Measurements from ENCODE around the gene GBE1. TPM values are rescaled to one million over a fixed set of nuclear protein-coding genes. Genes with fewer than 3 reads are reported as not detected.

GBE1 gene
- total RNA-seq, 2 donors from 2014 or later: 9.6 to 15.8 TPM

- Histone ChIP-seq H3K9me3 (no peaks in the 10 kb centered on the region), H3K4me1 (peaks cover 10% of the 10 kb centered on the region), H3K4me3 (no peak overlapping the region), H3K36me3 (replicated peaks in 1 of 2; ENCODE audit: insufficient read depth in 1 of 2, low read depth in 2 of 2) (no peaks in the 10 kb centered on the region), H3K27ac (no peak overlapping the region), H3K27me3 (no peaks in the 10 kb centered on the region)
- no peak for DNase-seq
- intact Hi-C loops (cut with DNase I): no loop called here
- WGBS, 2 donors: 78 to 100% methylated on average over 1 of the region's 1 CpG
- ATAC-seq: no peak
- TF ChIP-seq POLR2A (IDR thresholded peaks at IDR 0.05) (no peak), CTCF (IDR thresholded peaks at IDR 0.05) (no peak)
These were observed 43.1 kb downstream of the GBE1 start for GRCh38 chr3:81718311-81718710.

GRCh38 chr3:81716870-81717509, 44.5 kb downstream of the GBE1 start:
- Histone ChIP-seq H3K27me3 (no peaks in the 10 kb centered on the region), H3K4me3 (no peak overlapping the region), H3K9me3 (no peaks in the 10 kb centered on the region), H3K36me3 (replicated peaks in 1 of 2; ENCODE audit: insufficient read depth in 1 of 2, low read depth in 2 of 2) (no peaks in the 10 kb centered on the region), H3K27ac (peak overlapping the region; percentile 56 to 84 (median 82)), H3K4me1 (peaks cover 10% of the 10 kb centered on the region)
- intact Hi-C loops (cut with DNase I): no loop called here
- peak in 3 of 7 experiments; percentile 16 to 23 (median 23) for TF ChIP-seq CTCF (IDR thresholded peaks at IDR 0.05)
- TF ChIP-seq POLR2A (IDR thresholded peaks at IDR 0.05): peak in 2 of 3 donors; percentile 53
- peak; percentile 75 to 92 (median 79) for DNase-seq
- 13 to 15% methylated on average over 3 of the region's 3 CpGs for WGBS, 2 donors
- peak; percentile 98 for ATAC-seq

GRCh38 chr3:81713031-81713430, 48.4 kb downstream of the GBE1 start:
- WGBS, 2 donors: 88 to 90% methylated on average over 4 of the region's 4 CpGs
- peaks cover 10% of the 10 kb centered on the region for H3K4me1 ChIP-seq
- intact Hi-C loops (cut with DNase I): no loop called here
- H3K27ac ChIP-seq: no peak overlapping the region
- no peak overlapping the region for H3K4me3 ChIP-seq
- DNase-seq: no peak
- no peaks in the 10 kb centered on the region for H3K36me3 ChIP-seq (replicated peaks in 1 of 2; ENCODE audit: insufficient read depth in 1 of 2, low read depth in 2 of 2)
- H3K27me3 ChIP-seq: no peaks in the 10 kb centered on the region
- no peak for ATAC-seq
- TF ChIP-seq POLR2A (IDR thresholded peaks at IDR 0.05) (no peak), CTCF (IDR thresholded peaks at IDR 0.05) (no peak)
- no peaks in the 10 kb centered on the region for H3K9me3 ChIP-seq

GRCh38 chr3:81709606-81710005, 51.8 kb downstream of the GBE1 start:
- intact Hi-C loops (cut with DNase I): no loop called here
- no peak for ATAC-seq
- Histone ChIP-seq H3K27me3 (no peaks in the 10 kb centered on the region), H3K4me3 (no peak overlapping the region), H3K9me3 (no peaks in the 10 kb centered on the region), H3K36me3 (replicated peaks in 1 of 2; ENCODE audit: insufficient read depth in 1 of 2, low read depth in 2 of 2) (no peaks in the 10 kb centered on the region), H3K27ac (no peak overlapping the region), H3K4me1 (no peaks in the 10 kb centered on the region)
- no peak for DNase-seq
- 30 to 36% methylated on average over 2 of the region's 2 CpGs for WGBS, 2 donors
- TF ChIP-seq CTCF (IDR thresholded peaks at IDR 0.05) (no peak), POLR2A (IDR thresholded peaks at IDR 0.05) (no peak)

- intact Hi-C loops (cut with DNase I): no loop called here
- Histone ChIP-seq H3K9me3 (no peaks in the 10 kb centered on the region), H3K36me3 (replicated peaks in 1 of 2; ENCODE audit: insufficient read depth in 1 of 2, low read depth in 2 of 2) (no peaks in the 10 kb centered on the region), H3K4me3 (no peak overlapping the region), H3K4me1 (no peaks in the 10 kb centered on the region), H3K27ac (no peak overlapping the region), H3K27me3 (no peaks in the 10 kb centered on the region)
- no peak for ATAC-seq
- no peak for TF ChIP-seq POLR2A (IDR thresholded peaks at IDR 0.05)
- TF ChIP-seq CTCF (IDR thresholded peaks at IDR 0.05): no peak
- no peak for DNase-seq
These were observed 53.4 kb downstream of the GBE1 start for GRCh38 chr3:81707996-81708395.

All from body of pancreas (tissue), 4 donors.